ENCODE results near the gene DGKD. TPM values are rescaled to one million over a fixed set of nuclear protein-coding genes. Genes with fewer than 3 reads are reported as not detected.

Gene DGKD
- total and polyA plus RNA-seq, 9 of the 15 experiments (the other 6 are each of a cell fraction or from before 2014, with no cell fraction given): 0.52 to 29.5 (median 10.6) TPM

DNA sequence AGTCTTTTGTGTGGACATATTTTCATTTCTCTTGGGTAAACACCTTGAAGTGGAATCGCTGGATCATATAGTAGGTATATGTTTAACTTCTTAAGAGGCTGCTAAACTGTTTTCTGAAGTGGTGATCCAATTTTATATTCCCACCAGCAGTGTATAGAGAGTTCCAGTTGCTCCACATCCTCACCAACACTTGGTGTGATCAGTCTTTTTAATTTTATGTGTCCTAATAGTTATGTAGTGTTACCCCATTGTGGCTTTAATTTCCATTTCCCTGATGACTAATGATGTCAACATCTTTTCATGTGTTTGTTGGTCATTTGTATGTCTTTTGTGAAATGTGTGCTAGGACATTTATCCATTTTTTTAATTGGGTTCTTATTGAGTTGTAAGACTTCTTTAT, 56.9 kb downstream of the DGKD start:
- H3K79me2 ChIP-seq (ENCODE audit: control insufficient read depth, insufficient read depth, low read length): peaks cover 4% of the 10 kb centered on the region; the same call in 1 of the 3 replicates
- in situ Hi-C loops (cut with MboI) (no loop called here), intact Hi-C loops (cut with micrococcal nuclease) (no loop called here)
- no peak overlapping the region for H3K4me3 ChIP-seq
- WGBS (ENCODE audit: insufficient coverage, low coverage, missing lambda C conversion rate): 85% methylated on average over 1 of the region's 1 CpG
- ChIA-PET CTCF (ENCODE audit: low intra/inter-chr PET ratio) (no interaction called here), POLR2A (no interaction called here)
- ATAC-seq (no peak), FAIRE-seq (no peak), DNase-seq (ENCODE audit: extremely low read depth in 1 of 4, low spot score in 3 of 4) (no peak)
- no peak overlapping the region for H3K9ac ChIP-seq (ENCODE audit: insufficient read depth in 1 of 2, low read depth in 2 of 2, low read length in 2 of 2)
- no peak overlapping the region for H3K4me2 ChIP-seq (ENCODE audit: insufficient read depth, low read length)
- peaks cover 7 to 12% of the 10 kb centered on the region in 2 experiments; a peak in 3 of 5 replicates for H3K4me1 ChIP-seq (replicated peaks in 1 of 2; ENCODE audit: control insufficient read depth in 2 of 2, insufficient read depth in 2 of 2, low read length in 2 of 2)
- TF ChIP-seq SPI1 (IDR thresholded peaks at IDR 0.05; ENCODE audit: borderline replicate concordance, low read depth, low read length): no peak
- peak; percentile 85 for TF ChIP-seq ZNF184 (CRISPR knock-in tag; IDR thresholded peaks at IDR 0.05)
- TF ChIP-seq BACH1 (tag; IDR thresholded peaks at IDR 0.05): no peak
- peak; percentile 76 for TF ChIP-seq RBM25 (IDR thresholded peaks at IDR 0.05; ENCODE audit: low read depth, low read length, severe bottlenecking)
- no peak for TF ChIP-seq BHLHE40 (IDR thresholded peaks at IDR 0.05; ENCODE audit: low read length)
- no peaks in the 10 kb centered on the region for H3K27me3 ChIP-seq (ENCODE audit: control insufficient read depth in 2 of 2, insufficient read depth in 2 of 2, low read length in 2 of 2)
- no peaks in the 10 kb centered on the region for H3K9me1 ChIP-seq (ENCODE audit: control insufficient read depth, insufficient read depth, low read length)
- H3K9me3 ChIP-seq (replicated peaks; ENCODE audit: control insufficient read depth, insufficient read depth, low read depth, low read length): peaks cover 2% of the 10 kb centered on the region; the same call in 1 of the 2 replicates
- H2AFZ ChIP-seq (ENCODE audit: low read depth, low read length): no peak overlapping the region
- 0 out of 3 replicates have a peak, but pooled peaks cover 3% of the 10 kb centered on the region for H3K36me3 ChIP-seq (ENCODE audit: control insufficient read depth, insufficient read depth, low read length)
- H3K27ac ChIP-seq (ENCODE audit: extremely low read depth, low read depth, low read length): no peak overlapping the region
- no peaks in the 10 kb centered on the region for H4K20me1 ChIP-seq (replicated peaks; ENCODE audit: control insufficient read depth, insufficient read depth, low read length)
- BruUV-seq (replicated peaks): no TSS peak

DNA sequence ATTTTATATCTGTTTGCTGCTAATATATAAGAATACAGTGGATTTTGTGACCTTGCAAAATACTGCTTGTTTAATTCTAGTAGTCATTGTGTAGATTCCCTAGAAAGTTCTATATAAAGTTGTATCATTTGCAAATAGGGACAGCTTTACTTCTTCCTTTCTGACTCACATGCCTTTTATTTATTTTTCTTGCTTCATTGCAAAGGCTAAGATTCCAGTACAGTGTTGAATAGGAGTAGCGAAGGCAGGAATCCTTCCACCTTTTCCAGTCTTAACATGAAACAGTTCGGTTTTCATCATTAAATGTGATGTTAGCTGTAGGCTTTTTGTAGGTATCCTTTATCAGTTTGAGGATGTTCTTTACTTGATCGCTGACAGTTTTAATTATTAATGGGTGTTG, 58.1 kb downstream of the DGKD start:
- CTCF ChIA-PET (ENCODE audit: low intra/inter-chr PET ratio): no interaction called here
- intact Hi-C loops (cut with micrococcal nuclease): no loop called here
- H3K4me2 ChIP-seq (ENCODE audit: insufficient read depth, low read length): no peak overlapping the region
- peaks cover 7 to 12% of the 10 kb centered on the region in 2 experiments; a peak in 3 of 5 replicates for H3K4me1 ChIP-seq (replicated peaks in 1 of 2; ENCODE audit: control insufficient read depth in 2 of 2, insufficient read depth in 2 of 2, low read length in 2 of 2)
- 93% methylated on average over 3 of the region's 3 CpGs for WGBS (ENCODE audit: insufficient coverage, low coverage, missing lambda C conversion rate)
- DNase-seq (ENCODE audit: extremely low read depth in 1 of 4, low spot score in 3 of 4) (no peak), ATAC-seq (no peak), FAIRE-seq (no peak)
- no peaks in the 10 kb centered on the region for H3K27me3 ChIP-seq (ENCODE audit: control insufficient read depth in 2 of 2, insufficient read depth in 2 of 2, low read length in 2 of 2)
- in situ Hi-C loops (cut with MboI): no loop called here
- peaks cover 4% of the 10 kb centered on the region; the same call in 1 of the 3 replicates for H3K79me2 ChIP-seq (ENCODE audit: control insufficient read depth, insufficient read depth, low read length)
- no peaks in the 10 kb centered on the region for H4K20me1 ChIP-seq (replicated peaks; ENCODE audit: control insufficient read depth, insufficient read depth, low read length)
- no peak overlapping the region for H3K9ac ChIP-seq (ENCODE audit: insufficient read depth in 1 of 2, low read depth in 2 of 2, low read length in 2 of 2)
- H3K9me3 ChIP-seq (replicated peaks; ENCODE audit: control insufficient read depth, insufficient read depth, low read depth, low read length): peaks cover 2% of the 10 kb centered on the region; the same call in 1 of the 2 replicates
- H3K36me3 ChIP-seq (ENCODE audit: control insufficient read depth, insufficient read depth, low read length): 0 out of 3 replicates have a peak, but pooled peaks cover 2% of the 10 kb centered on the region
- H2AFZ ChIP-seq (ENCODE audit: low read depth, low read length): no peak overlapping the region
- BruUV-seq (replicated peaks): no TSS peak
- H3K4me3 ChIP-seq: no peak overlapping the region
- H3K27ac ChIP-seq (ENCODE audit: extremely low read depth, low read depth, low read length): no peak overlapping the region
- POLR2A ChIA-PET: no interaction called here
- H3K9me1 ChIP-seq (ENCODE audit: control insufficient read depth, insufficient read depth, low read length): no peaks in the 10 kb centered on the region
- TF ChIP-seq, protein P1, sequence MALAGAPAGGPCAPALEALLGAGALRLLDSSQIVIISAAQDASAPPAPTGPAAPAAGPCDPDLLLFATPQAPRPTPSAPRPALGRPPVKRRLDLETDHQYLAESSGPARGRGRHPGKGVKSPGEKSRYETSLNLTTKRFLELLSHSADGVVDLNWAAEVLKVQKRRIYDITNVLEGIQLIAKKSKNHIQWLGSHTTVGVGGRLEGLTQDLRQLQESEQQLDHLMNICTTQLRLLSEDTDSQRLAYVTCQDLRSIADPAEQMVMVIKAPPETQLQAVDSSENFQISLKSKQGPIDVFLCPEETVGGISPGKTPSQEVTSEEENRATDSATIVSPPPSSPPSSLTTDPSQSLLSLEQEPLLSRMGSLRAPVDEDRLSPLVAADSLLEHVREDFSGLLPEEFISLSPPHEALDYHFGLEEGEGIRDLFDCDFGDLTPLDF (CRISPR knock-in tag; IDR thresholded peaks at IDR 0.05): no peak
- TF ChIP-seq, protein P2, sequence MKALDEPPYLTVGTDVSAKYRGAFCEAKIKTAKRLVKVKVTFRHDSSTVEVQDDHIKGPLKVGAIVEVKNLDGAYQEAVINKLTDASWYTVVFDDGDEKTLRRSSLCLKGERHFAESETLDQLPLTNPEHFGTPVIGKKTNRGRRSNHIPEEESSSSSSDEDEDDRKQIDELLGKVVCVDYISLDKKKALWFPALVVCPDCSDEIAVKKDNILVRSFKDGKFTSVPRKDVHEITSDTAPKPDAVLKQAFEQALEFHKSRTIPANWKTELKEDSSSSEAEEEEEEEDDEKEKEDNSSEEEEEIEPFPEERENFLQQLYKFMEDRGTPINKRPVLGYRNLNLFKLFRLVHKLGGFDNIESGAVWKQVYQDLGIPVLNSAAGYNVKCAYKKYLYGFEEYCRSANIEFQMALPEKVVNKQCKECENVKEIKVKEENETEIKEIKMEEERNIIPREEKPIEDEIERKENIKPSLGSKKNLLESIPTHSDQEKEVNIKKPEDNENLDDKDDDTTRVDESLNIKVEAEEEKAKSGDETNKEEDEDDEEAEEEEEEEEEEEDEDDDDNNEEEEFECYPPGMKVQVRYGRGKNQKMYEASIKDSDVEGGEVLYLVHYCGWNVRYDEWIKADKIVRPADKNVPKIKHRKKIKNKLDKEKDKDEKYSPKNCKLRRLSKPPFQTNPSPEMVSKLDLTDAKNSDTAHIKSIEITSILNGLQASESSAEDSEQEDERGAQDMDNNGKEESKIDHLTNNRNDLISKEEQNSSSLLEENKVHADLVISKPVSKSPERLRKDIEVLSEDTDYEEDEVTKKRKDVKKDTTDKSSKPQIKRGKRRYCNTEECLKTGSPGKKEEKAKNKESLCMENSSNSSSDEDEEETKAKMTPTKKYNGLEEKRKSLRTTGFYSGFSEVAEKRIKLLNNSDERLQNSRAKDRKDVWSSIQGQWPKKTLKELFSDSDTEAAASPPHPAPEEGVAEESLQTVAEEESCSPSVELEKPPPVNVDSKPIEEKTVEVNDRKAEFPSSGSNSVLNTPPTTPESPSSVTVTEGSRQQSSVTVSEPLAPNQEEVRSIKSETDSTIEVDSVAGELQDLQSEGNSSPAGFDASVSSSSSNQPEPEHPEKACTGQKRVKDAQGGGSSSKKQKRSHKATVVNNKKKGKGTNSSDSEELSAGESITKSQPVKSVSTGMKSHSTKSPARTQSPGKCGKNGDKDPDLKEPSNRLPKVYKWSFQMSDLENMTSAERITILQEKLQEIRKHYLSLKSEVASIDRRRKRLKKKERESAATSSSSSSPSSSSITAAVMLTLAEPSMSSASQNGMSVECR (CRISPR knock-in tag; IDR thresholded peaks at IDR 0.05): no peak
- TF ChIP-seq MAFF (IDR thresholded peaks at IDR 0.05; ENCODE audit: low read length) (no peak), MECOM (CRISPR knock-in tag; IDR thresholded peaks at IDR 0.05) (no peak), PHF20 (IDR thresholded peaks at IDR 0.05; ENCODE audit: partially characterized antibody) (no peak), POLR2G (IDR thresholded peaks at IDR 0.05; ENCODE audit: low read depth, low read length) (no peak)
